DND-41 (cell line): Measurements from ENCODE around the gene ZSWIM5.

ENCODE experiments used
- EZH2 ChIP-seq: IDR thresholded peaks from 3 replicates; pipeline ENCODE4 v1.6.1; 2012; ENCODE audit warnings: borderline replicate concordance, low read depth, mild to moderate bottlenecking, moderate library complexity, low read length, inconsistent platforms; ENCODE audit not compliant: severe bottlenecking
- TF ChIP-seq, protein P1 (sequence below): IDR thresholded peaks from 2 replicates; pipeline ENCODE4 v1.5.1; 2012; ENCODE audit warnings: borderline replicate concordance, low read length, moderate library complexity, mild to moderate bottlenecking; ENCODE audit not compliant: poor library complexity, severe bottlenecking; ENCODE audit errors: extremely low read depth

DNA sequence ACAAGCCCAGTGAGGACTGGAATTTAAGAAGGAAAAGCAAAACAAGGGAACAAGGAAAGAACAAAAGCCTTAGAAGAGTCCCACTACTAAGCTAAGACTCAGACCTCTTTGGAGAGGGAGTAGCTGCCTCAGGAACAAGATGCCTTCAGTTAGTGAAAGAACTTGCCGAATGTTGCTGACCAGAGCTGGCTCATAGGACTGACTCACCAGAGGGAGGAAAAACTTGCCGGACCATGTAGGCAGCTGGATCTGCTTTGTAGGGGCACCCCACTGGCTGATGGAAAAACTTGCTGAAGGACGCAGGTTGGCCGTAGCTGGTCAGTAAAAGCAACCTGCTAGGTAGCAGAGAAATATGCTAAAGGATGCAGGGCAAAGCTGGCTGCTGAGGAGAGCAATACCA is 15.3 kb upstream of the ZSWIM5 start:
- TF ChIP-seq, protein P1, sequence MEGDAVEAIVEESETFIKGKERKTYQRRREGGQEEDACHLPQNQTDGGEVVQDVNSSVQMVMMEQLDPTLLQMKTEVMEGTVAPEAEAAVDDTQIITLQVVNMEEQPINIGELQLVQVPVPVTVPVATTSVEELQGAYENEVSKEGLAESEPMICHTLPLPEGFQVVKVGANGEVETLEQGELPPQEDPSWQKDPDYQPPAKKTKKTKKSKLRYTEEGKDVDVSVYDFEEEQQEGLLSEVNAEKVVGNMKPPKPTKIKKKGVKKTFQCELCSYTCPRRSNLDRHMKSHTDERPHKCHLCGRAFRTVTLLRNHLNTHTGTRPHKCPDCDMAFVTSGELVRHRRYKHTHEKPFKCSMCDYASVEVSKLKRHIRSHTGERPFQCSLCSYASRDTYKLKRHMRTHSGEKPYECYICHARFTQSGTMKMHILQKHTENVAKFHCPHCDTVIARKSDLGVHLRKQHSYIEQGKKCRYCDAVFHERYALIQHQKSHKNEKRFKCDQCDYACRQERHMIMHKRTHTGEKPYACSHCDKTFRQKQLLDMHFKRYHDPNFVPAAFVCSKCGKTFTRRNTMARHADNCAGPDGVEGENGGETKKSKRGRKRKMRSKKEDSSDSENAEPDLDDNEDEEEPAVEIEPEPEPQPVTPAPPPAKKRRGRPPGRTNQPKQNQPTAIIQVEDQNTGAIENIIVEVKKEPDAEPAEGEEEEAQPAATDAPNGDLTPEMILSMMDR, result no peak
- TF ChIP-seq EZH2, result no peak
